HG02678 (cell line): ENCODE measurements around the gene APBA3.

Experiments
- ATAC-seq: cut with Tn5 transposase; IDR thresholded peaks from one replicate; pipeline ENCODE4 v1.9.1; 2021; ENCODE audit warnings: mild to moderate bottlenecking, moderate library complexity; ENCODE audit not compliant: unreplicated experiment

APBA3 gene

DNA sequence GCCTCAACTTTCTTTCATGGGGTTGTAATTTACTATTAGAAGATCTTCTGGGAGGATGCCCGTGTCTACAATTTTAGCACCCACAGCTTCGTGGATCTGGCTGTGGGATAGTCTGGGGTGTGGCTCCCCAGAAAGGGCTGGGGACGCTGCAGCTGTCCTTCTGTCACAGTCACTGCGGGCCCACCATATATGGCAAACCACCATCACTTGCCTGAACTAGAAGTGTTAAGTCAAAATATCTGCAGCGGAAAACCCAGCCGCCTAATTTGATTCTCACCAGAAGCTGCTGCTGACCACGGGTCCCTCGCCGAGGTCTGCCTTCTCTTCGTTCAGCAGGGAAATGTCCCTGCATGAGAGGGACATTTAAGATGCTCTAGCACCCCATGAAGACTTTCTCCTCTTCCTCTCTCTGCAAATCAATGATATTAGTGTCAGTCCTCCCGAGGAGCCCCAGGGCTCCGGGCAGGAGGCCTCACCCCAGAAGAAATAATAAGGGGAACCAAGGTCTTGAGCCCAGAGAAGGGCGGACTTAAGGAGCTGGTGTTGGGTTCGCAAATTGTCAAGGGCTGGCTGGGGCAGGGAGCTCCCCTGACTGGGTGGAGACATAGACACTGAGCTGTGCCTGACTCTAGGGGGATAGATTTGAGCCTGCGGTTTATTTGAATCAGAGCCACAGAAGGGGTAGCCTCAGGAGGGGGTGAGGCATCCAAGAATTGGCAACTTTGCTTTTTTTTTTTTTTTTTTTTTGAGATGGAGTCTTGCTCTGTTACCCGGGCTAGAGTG, 27.7 kb upstream of the APBA3 start:
- no peak for ATAC-seq

DNA sequence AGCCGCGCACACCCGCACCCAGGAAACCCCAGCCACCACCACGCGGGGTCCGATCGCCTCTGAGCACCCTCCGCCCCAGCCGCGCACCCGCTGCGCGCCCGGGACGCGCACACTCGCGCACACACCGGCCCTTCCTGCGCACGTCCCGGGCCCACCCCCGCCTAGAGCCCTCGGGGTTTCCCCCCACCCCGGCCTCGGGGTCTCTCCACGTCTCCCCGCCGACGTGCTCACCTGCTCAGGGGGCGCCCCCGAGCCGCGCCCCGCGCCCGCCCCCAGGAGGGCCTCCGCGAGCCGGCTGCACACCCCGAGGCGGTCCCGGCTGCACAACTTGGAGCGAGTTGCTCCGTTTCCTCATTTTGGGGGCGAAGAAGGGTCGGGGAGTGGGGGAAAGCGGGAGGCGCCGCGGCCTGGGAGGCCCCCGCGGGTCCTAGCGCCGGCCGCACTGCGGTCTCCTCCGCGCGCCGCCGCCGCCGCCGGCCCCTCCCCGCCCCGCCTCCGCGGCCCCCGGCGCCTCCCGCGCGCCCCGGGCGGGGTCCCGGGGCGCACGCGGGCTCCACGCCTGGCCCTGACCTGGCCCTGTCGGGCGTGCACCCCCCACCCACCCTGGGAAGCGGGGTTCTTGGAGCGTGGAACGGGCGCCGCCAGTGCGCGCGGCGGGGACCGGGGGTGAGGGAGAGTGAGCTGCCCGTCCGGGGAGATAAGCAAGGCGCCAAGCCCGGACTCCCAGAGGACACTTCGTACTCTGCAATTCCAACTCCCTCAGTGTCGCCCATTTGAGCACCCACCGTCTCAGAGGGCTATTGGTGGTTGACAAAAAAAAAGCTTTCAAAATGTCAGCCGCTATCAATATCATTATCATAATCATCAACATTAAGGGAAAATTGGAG, 24.7 kb upstream of the APBA3 start, which contains the start of gene MATK:
Gene MATK, minus strand, starts transcription at position 444 of the 887 bp plus-strand sequence. CDS start 1,246 bp downstream, outside the sequence.
- no peak for ATAC-seq

DNA sequence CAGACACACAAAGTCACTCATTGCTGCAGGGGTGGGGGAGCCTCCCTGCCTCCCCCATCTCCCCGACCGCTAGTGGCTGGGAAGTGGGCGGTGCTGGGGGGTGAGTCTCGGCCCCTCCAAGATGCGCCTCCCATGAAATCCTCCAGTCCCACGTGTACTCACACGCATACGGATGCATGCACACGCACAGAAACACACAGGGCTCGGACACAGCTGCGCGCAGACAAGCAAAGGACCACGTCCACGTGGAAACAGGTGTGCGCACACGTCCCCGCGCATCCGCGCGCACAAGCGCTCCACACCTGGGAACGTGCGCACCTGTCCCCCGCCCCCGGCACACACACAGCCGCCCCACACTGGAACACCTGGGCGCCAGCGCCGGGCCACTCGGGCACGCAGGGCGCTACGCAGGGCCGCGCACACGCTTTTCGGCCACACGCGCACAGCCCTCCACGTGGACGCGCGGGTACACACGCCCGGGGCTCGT, 24.0 kb upstream of the APBA3 start:
- no peak for ATAC-seq

DNA sequence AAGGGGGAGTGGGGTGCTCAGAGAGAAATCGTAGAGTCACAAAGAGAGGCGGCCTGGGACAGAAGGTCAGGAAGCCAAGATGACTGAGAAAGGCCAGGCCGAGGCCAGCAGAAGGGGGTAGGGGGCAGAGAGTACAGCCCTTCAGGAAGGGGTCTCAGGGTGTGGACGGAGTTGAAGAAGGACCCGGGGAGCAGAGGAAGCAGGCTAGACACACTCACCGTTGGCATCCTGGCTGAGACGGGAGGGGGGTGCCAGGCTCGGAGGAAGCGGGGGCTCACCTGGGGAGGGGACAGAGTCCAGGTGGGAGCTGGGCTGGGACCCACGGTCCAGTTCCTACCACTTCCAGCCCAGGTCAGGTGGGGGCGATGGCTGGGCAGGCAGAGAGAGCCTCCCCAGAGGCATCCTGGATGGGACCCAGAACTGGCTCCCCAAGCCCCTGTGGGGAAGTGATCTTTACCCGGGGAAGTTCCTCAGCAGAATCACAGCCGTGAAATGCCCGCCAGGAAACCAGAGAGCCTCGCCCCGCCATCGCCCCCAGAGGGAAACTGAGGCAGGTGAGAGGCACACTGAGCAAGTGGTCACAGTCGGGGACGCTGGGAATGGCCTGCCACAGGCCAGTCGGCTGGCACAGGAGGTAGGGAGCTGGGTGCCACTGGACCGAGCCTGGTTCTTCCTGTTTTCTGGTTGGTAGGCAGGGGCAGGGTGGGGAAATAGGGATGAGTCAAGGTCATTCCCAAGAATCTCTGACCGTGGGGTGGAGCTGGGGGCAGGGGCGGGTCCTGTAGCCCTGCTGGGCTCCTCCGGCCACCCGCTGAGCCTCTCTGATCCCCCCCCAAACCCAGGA, 23.3 kb upstream of the APBA3 start:
- ATAC-seq = no peak

DNA sequence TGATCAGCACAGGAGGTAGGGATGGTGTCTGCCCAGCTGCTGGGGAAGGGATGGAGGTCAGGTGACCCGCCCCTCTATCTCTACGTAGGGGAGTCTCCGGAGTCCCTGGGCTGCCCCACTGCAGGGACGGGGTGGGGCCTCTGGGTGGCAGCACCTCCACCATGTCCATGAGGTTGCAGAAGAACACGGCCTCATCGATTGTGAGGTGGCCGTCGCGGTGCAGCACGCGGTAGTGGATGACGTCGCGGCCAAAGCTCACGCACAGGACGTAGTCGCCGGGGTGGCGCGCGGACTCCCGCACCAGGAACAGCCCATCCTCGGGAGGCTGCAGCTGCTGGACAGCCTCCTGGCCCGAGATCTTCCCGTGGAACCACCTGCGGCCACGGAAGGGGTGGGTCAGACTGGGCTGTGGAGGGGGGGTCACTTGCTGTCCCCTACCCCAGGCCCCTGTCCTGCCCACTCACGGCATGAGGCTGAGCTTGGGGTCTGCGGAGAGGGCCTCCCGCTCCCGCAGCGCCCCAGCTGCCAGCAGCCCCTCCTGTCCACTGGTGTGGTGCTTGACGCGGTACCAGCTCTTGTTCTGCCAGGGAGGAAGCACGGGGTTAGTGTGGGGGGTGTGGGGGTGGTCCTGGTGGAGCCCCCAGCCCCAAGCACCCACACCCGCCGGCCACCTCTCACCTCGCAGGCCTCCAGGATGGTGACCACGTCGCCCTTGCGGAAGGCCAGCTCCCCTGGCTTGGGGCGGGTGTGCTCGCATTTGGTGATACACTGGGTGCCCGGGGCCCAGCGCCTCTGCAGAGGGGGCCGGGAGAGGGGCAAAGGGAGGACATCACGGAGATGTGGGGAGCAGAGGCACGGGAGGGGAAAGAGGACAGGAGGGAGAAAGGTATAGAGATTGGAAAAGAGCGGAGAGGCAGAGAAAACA, 22.4 kb upstream of the APBA3 start:
- ATAC-seq = no peak

DNA sequence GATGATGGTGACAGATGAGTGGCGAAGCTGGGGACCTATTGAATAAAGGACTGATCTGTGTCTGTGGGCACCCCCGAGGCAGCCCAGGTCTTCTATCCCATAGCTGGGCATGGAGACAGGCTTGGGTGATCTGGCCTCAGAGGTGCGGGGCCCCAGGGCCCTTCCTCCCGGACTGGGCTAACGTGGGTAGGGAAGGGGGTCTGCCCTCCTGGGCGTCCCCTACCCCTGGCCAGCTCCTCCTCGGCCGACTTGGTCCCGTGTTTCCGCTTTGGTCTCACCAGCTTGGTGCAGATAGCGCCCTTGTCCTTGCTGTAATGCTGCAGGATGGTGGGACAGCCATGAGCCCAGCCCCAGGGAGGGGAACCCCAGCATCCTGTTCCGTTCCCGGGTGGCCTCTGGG, 21.4 kb upstream of the APBA3 start:
- ATAC-seq = no peak

DNA sequence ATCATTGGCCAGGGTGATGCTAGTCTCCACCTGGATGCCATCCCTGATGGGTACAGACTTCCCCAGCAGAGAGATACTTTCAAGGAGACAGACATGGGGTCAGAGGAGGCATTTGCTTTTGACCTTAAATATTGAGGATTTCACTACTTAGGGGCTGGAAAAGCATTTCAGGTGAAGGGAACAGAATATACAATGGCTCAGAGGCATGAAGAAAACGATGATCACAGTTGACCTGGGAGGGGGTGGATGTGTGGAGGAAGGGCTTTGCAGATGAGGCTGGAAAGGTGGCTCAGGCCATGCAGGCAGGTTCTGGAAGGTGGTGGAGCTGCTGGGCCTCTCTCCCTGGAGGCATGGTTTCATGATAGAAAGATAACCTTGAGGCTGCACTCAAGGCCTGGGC, 20.8 kb upstream of the APBA3 start:
- ATAC-seq = no peak

DNA sequence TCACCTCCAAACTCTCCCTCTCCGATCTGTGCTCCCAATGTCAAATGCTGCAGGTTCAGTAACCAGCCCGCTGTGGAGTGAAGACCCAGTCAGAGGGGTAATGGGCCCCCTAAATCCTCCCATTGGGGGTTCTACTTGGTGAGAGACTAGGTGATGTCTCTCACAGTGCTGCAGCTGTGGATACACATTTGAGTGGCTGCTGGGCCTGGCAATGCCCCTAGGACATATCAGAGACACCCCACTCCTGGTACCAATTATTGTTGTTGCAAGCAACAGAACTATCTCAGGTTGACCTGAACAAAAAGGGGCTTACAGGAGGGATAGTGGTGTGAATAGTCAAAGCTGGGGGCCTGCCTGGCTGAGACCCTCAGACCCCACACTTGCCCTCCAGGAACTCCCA, 20.1 kb upstream of the APBA3 start:
- no peak for ATAC-seq

DNA sequence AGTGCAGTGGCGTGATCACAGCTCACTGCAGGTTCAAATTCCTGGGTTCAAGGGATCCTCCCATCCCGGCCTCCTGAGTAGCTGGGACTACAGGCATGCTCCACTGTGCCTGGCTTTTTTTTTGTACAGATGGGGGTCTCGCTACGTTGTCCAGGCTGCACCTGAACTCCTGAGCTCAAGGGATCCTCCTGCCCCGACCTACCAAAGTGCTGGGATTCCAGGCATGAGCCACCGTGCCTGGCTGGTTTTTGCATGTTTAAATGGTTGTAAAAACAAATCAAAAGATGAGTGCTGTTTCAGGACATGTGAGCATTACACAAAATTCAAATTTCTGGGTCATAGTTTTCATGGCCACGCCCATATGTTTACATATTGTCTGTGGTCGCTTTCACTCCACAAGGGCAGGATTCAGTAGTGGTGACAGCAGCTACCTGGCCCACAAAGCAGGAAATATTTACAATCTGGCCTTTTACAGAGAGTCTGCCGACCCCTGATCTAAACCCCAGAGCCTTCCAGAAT, 19.4 kb upstream of the APBA3 start:
- ATAC-seq = no peak

DNA sequence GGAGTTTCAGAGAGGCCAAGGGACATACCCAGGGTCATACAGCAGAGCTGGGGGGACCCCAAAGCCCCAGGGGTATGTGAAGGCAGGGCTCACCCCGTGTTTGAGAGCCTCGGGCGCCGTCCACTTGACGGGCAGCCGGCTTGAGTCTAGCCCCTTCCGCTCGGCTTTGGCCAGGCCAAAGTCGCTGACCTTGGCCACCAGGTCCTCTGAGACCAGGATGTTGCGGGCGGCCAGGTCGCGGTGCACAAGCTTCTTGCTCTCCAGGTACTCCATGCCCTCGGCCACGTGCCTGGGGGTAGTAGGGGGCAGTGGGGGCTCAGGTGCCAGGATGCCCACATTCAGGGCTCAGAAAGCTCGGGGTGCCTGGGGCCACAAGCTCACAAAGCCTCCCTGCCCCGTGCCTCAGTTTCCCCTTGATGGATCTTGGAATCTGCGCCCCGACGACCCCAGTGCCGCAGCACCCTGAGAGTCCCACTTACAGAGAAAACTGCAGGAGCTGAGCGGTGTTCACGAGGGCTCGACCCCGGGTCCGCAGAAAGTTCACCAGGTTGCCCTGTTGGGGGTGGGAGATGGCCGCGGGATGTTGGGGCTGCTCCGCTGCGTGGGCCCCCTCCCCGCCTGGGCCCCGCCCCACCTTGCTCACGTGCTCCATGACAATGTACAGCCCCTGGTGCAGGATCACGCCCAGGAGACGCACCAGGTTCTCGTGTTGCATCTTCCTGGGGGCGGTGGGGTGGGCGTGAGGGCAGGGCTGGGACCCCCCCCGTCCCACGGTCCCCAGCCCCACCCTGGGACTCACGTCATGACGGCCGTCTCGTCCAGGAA, 17.6 kb upstream of the APBA3 start:
- no peak for ATAC-seq

DNA sequence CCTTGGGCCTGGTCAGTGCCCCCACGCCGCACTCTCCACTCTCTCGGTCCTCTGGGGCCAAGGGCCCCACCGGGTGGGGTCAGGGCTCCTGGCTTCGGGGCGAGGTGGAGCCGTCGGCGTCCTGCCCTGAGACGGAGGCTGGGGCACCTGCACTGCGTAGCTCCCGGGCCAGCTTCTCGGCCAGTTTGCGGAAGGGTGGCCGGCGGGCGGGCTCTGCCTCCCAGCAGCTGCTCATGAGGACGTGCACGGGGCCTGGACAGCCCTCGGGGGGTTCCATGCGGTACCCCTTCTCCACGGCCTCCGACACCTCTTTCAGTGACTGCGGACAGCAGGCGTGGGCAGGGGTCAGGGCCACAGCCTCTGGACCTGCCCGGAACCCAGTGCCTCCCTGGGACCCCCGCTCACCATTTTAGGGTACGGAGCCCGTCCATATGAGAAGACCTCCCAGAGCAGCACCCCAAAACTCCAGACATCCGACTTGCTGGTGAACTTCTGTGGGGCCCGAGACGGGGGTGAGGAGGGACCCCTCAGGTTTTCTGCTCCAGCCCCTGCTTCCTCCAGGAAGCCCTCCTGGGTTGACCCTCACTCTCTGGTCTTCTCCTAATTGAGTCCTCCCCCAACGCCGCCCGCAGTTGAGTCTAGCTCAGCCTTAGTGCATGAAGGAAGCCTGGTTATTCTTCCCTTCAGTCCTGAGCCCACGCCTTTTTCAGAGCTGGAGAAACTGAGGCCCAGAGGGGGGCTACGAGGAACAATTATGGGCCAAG, 16.8 kb upstream of the APBA3 start:
- ATAC-seq = no peak

DNA sequence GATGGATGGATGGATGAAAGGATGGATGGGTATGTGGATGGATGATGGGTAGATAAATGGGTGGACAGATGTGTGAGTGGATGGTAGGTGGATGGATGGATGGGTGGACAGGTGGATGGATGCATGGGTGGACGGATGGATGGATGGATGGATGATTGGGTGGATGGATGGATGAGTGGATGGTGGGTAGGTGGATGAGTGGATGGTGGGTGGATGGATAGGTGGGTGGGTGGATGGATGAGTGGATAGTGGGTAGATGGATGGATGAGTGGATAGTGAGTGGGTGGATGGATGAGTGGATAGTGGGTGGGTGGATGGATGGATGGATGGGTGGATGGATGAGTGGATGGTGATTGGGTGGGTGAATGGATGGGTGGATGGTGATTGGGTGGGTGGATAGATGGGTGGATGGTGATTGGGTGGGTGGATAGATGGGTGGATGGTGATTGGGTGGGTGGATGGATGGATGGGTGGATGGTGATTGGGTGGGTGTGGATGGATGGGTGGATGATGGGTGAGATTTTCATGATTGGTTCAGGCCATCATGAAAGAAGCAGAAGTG, 15.1 kb upstream of the APBA3 start:
- no peak for ATAC-seq

DNA sequence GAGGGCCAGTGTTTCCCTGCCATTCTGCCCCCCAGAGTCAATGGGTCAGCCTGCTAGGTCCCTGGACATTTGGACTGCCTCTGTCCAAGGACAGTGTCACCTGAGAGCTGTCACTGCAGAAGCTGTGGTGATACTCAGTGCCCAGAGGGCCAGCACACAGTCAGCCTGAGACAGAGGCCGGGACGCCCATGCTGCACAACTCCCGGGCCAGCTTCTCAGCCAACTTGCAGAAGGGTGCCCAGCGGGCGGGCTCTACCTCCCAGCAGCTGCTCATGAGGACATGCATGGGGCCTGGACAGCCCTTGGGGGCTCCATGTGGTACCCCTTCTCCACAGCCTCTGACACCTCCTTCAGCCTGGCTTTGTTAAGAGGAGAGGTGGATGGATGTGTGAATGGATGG, 14.3 kb upstream of the APBA3 start:
- no peak for ATAC-seq

DNA sequence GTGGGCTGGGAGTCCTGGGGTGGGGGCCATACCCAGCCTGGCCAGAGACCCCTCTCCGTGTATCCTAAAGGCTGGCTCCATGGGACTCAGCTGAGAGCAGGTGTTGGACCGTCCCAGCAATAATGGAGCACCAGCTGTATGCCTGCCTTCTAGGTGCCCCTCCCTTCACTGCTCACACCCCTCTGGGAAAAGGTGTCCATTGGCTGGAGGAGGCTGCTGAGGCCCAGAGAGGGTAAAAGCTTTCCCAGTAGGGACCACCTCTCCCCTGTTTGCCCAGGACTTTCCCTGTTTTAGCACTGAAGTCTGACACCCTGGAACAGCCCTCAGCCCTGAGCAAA, 13.9 kb upstream of the APBA3 start:
- no peak for ATAC-seq

DNA sequence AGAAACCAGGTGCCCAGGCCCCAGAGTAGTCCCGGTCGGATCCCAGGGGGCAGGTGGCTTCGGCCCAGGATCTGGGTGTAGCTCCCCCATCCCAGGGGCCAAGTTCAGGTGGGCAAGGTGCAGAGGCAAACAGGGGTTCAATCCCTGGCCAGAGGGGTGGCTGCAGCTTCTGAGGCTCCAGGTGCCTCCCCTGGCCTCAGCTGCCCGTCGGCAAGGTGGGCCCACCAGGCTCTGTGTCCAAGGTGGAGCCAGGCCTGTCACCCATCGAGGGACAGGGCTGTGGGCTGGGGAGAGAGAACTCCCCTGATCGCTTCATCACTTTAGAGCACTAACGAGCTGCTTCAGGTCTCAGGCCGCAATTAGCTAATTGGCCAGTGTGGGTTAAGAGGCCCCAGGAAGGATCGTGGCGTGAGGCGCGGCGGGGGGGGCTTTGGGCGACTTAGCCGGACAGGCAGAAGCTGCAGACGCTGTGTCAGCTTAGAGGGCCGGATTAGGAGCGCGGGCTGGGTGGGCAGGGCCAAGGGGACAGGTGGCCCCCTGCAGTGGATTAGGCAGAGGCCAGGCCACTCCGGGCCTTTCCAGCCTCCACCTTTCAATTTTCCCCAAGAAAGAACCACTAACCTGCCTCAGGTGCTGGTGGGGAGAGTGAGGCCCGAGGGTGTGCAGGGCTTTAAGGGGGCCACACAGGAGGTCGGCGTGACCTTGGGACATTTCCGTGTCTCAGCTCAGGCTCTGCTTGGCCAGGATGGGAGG, 13.3 kb upstream of the APBA3 start:
- ATAC-seq = no peak

DNA sequence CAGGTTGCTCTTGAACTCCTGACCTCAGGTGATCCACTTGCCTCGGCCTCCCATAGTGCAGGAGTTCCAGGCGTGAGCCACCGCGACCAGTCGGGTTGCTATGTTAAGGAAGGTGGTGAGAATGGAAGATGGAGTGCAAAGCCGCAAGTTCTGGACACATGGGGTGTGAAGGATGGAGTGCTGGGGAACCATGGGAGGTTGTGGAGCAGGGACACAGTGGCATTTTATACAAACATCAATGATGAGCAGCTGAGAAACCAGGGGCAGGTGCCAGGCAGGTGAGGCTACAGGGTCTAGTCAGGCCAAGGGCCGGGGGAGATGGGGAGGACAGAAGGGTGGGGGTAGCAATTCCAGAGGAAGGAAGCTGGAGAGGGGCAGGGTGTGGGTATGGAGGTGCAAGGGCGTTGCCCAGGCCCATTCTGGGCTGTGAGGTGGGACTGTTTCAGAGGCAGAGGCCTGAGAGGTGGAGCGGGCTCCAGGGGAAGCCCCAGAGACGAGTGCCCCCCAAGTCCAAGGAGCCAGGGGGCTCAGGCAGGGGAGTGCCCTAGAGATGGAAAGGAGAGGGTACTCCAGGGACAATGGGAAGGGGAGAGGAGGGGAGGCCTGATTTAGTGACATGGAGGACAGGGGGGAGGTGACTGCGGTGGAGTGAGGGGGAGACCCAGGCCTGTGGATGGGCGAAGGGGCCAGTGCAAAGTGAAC, 12.5 kb upstream of the APBA3 start:
- ATAC-seq = no peak
